Measurements from ENCODE around the gene GAB2. TPM values are rescaled to one million over a fixed set of nuclear protein-coding genes. Genes with fewer than 3 reads are reported as not detected.

GAB2 gene
- total and polyA plus RNA-seq, 2 of the 4 experiments (the other 2 are of a cell fraction), result 3.3 to 5.9 TPM

GRCh38 chr11:78429209-78429608, 11.6 kb upstream of the GAB2 start:
- CTCF ChIA-PET, result interaction anchor here (1.8 kb wide), 1 partner anchor 10 kb away, joined by 7 read pairs; no protein-coding TSS in a partner anchor
- Histone ChIP-seq H4K91ac (ENCODE audit: insufficient read depth, low read depth, low read length) (no peak overlapping the region), H2BK120ac (ENCODE audit: low read depth, low read length) (no peak overlapping the region), H4K20me1 (ENCODE audit: insufficient read depth, low read length) (no peaks in the 10 kb centered on the region), H3K27me3 (ENCODE audit: control insufficient read depth, insufficient read depth, low read length) (no peaks in the 10 kb centered on the region), H4K8ac (ENCODE audit: low read depth in 2 of 2, low read length in 2 of 2) (no peak overlapping the region), H3K4me3 (ENCODE audit: insufficient read depth, low read depth, low read length) (no peak overlapping the region), H2AFZ (replicated peaks; ENCODE audit: low read length, poor library complexity) (no peak overlapping the region), H2AK9ac (replicated peaks; ENCODE audit: low read depth, low read length, poor library complexity) (no peak overlapping the region), H3K27ac (ENCODE audit: insufficient read depth, low read length) (no peak overlapping the region), H3K79me1 (ENCODE audit: low read depth in 1 of 2, low read length in 2 of 2) (no peaks in the 10 kb centered on the region), H2BK5ac (ENCODE audit: low read depth, low read length, poor library complexity, severe bottlenecking) (no peak overlapping the region), H3K9me1 (ENCODE audit: insufficient read depth, low read length) (no peaks in the 10 kb centered on the region), H3K4ac (ENCODE audit: low read depth, low read length) (no peak overlapping the region), H2AK5ac (ENCODE audit: low read depth, low read length) (no peak overlapping the region), H3K4me2 (ENCODE audit: low read depth, low read length) (no peak overlapping the region), H3K9me3 (ENCODE audit: control insufficient read depth, insufficient read depth, low read length) (no peaks in the 10 kb centered on the region), H3K4me1 (ENCODE audit: control insufficient read depth, insufficient read depth, low read length) (peaks cover 5% of the 10 kb centered on the region), H2BK15ac (ENCODE audit: low read depth, low read length) (no peak overlapping the region), H3K9ac (ENCODE audit: low read depth, low read length) (no peak overlapping the region), H4K5ac (ENCODE audit: low read depth, low read length) (no peak overlapping the region), H3K18ac (ENCODE audit: low read depth, low read length) (no peak overlapping the region), H3K14ac (replicated peaks; ENCODE audit: low read depth, low read length) (no peak overlapping the region), H3K36me3 (ENCODE audit: control insufficient read depth, insufficient read depth, low read length) (no peaks in the 10 kb centered on the region), H3K56ac (ENCODE audit: extremely low read depth, insufficient read depth, low read length) (no peak overlapping the region), H3K23ac (ENCODE audit: low read depth, low read length) (no peak overlapping the region), H2BK20ac (ENCODE audit: low read depth, low read length) (no peak overlapping the region)
- no TSS peak for BruUV-seq (replicated peaks)
- intact Hi-C loops (cut with micrococcal nuclease) (no loop called here), dilution Hi-C loops (cut with HindIII; ENCODE audit: low sequenced_read_pairs, unreplicated experiment) (no loop called here), in situ Hi-C loops (cut with MboI; ENCODE audit: low sequenced_read_pairs) (no loop called here)
- POLR2A ChIA-PET (ENCODE audit: unreplicated experiment), result no interaction called here
- ATAC-seq (ENCODE audit: low read depth) (no peak), DNase-seq (no peak)
- no peak for TF ChIP-seq CEBPB (IDR thresholded peaks at IDR 0.05; ENCODE audit: low read depth, low read length)
- no peak for TF ChIP-seq MAZ (IDR thresholded peaks at IDR 0.05; ENCODE audit: borderline replicate concordance, low read depth, low read length)

Measured in IMR-90 (cell line).